Embryonic facial prominence (tissue), 1 donor: ENCODE results near the gene KDR.

Source experiments
- DNase-seq: peaks from one replicate; pipeline ENCODE4 v3.0.0-alpha.2; 2016; ENCODE audit errors: extremely low spot score

Gene KDR

DNA sequence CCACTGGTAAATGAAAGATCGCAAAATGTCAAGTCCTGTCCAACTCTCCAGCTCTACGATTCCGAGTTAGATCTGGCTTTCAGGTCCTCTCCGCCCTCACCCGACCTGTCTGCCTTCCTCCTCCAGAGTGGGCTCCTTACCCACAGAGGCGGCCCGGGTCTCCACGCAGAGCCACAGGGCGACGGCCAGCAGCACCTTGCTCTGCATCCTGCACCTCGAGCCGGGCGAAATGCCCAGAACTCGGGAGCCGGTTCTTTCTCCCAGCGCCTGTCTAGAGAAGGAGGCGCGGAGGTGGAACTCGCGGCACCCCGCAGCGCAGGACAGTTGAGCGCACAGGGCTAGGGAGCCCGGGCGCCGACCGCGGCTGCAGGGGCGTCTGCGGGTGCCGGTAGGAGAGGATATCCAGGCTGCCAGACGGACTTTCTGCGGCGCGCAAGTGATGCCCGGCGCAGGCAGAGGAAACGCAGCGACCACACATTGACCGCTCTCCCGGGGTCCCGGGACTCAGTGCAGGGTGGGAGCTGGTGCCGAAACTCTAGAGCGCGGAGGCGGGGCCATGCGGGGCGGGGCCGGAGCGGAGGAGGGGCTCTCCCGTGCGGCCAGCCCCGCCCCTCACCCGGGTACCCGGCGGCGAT lies at the start of gene KDR:
Gene KDR, minus strand, starts transcription at position 509 of the 635 bp plus-strand sequence. Its CDS starts 302 bp downstream, at position 207.
- DNase-seq: no peak

DNA sequence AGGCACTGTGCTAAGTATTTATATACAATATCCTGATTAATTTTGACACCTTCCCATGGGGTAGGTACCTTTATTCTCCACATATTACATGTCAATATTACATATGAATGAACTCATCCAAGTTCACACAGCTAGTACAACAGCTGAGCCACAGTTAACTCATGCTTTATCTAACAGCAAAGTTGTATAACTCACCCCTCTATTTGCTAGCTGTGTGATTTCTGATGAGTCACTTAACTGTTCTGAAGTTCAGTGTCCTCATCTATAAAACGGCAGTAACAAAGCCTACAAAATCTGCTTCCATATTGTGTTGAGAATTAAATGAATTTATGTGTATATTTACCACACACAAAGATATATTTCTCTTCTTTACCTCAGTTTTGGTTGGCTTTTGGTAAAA lies 48.2 kb upstream of the KDR start:
- no peak for DNase-seq

DNA sequence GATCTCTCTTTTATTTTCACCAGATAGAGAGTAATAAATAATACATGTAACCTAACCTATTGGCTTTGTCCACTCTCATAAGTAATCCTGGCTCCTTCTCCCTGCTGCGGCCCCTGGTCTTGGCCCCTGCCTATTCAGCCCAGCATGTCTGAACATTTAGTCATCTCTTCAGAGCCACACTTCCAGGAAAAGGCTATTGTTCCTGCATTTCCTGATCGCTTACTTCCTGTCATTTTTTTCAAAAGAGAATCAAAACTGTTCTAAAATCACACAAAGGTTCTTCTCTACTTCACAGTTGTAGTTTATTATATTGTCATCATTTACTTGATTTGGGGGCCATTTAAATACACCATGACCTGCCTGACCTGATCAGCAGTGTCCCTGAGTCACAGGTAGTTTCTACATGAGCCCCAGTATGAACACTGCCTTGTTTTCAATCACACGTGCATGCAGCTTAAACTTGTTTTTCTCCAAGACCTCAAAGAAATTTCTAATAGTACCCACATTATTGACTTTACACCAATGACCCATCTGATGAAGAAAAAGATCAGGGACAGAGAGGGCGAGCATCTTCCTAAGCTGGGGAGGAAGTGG lies 47.4 kb upstream of the KDR start:
- no peak for DNase-seq

DNA sequence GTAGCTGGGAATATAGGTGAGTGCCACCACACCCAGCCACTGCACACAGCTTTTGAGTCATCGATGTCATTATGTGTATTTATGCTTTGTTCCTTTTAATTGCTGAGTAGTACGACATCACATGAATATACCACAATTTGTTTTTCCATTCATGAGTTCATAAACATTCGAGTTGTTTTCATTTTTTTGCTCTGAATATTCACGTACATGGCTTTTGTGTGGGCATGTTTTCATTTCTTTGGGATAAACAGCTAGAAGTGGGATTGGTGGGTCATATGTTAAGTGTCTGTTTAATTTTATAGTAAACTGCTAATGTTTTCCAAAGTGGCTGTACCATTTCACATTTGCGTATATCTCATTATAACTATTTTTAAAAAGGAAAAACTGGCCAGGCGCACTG lies 45.1 kb upstream of the KDR start:
- DNase-seq: no peak

DNA sequence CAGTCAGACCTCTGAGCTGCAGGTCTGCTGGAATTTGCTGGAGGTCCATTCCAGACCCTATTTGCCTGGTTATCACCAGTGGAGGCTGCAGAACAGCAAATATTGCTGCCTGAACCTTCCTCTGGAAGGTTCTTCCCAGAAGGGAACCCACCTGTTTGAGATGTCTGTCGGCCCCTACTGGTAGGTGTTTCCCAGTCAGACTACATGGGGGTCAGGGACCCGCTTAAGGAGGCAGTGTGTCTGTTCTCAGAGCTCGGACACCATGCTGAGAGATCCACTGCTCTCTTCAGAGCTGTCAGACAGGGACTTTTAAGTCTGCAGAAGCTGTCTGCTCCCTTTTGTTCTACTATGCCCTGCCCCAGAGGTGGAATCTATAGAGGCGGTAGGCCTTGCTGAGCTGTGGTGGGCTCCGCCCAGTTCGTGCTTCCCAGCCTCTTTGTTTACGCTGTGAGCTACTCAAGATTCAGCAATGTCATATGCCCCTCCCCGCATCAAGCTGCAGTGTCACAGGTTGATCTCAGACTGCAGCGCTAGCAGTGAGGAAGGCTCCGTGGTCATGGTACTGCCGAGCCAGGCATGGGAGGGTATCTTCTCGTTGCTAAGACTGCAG lies 44.1 kb upstream of the KDR start:
- DNase-seq: no peak

DNA sequence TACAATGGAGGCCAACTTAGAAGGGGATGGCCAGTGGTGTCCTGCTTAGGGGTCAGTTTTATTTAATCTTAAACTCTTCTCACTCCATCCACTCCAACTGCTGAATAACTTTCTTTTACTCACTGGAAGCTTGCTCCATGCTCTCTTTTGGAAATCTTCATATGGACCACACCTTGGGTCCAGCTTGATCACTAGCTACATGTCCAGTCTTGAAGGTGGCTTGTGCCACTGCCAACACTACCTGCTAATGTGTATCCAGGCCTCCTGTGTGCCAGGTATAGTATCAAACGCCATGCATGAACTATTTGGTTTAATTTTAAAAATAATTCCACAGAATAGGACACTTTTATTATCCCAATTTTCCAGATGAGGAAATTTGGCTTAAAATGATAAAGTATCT lies 37.0 kb upstream of the KDR start:
- DNase-seq: no peak

DNA sequence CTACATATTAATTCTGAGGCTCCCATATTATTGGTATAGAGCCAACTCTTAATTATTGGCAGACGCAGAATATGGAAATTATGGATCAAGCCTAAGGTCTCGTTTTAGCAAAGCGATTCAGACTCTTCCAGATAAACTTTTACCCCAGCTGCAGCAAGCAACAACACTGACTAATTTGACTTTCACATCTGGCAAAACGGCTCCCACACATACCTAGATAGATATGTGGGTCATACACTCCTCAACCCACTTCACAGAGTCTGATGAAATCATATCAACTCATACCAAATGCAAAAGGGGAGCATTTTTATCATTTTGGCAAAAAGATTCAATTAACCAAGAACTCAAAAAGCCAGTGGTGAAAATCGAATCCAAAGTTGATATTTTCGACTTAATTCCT lies 36.3 kb upstream of the KDR start:
- DNase-seq: no peak

DNA sequence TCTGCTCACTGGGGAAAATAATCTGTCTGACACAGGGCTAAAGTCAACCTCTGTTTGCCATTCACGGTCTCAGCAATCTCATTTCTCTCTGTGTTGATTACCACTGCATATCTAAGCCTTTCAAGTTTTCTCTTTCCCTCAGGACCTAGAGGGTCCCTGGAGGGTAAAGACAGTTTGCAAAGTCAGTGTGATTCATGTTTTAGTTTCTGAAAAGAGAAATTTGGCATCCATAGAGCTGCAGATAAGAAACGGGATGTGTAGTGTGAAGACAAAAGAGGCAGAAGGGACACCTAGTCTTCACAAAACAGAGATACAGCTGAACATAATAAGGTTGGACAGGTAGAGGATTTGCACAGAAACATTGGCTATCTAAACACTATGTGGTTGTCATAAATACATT lies 34.5 kb upstream of the KDR start:
- no peak for DNase-seq

DNA sequence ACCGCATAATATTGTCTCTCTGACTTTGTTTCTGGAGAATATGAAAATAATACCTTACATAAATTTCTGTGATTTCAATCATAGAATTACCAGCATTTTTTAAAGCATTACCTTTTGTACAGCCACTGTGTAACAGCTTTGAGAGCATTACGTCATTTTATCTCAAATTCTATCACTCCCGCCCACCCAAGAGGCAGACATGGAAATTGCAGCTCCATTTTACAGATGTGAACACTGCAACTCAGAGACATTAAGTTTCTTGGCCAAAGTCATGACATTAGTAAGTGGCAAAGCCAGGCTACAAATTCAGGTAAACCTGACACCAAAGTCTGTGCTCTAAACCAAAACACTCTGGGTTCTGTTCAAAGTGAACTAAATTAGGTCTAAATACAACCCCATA lies 33.6 kb upstream of the KDR start:
- DNase-seq: no peak

DNA sequence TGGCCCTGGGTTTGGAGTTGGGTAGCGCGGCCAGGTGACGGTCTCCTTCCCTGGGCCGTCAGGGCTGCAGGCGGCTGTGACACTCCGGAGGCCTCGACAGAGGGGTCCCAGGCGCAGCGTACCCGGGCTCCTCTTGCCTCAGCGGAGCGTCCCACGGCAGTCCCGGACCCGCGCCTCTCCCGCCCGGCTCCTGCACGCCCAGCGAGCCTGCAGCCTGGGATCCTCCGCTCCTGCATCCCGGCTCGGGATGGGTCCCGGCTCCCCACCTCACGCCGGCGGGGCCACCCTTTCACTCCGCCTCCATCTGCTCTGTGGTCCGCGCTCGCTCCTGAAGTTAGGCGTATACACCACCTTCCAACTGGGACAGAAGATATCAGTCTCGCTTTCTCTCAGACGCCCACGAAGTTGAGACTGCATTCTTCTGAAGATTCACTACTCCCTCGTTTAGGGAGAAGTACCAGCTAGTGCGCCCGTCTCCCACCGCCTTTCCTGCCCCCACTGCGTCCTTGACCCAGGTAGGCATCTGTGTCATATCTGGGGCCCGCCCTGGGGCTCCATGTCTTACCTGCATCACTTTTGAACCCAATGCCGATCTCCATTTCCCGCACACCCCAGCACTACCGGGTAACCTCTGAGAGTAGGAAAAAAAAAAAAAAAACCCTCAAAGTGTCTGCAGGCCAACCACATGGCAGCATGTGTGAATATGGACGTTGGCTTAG lies 32.3 kb upstream of the KDR start:
- DNase-seq: no peak

DNA sequence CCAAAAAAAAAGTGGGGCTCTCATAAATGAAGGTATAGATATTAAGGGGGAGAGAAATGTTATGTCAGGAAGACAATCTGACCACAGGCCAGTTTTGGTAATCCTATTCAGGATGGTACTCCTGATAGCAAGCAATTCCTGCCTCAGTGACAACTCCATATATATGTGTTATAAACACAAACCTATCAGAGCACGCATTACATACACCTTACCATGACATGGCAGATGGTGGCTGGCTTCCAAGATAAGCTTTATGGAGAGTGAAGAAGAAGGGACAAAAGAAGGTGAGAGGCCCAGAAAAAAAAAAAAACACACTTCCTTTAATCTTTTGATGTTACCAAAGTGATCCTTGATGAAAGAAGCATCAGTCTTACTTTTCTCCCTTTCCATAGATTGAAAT lies 29.5 kb upstream of the KDR start:
- no peak for DNase-seq

DNA sequence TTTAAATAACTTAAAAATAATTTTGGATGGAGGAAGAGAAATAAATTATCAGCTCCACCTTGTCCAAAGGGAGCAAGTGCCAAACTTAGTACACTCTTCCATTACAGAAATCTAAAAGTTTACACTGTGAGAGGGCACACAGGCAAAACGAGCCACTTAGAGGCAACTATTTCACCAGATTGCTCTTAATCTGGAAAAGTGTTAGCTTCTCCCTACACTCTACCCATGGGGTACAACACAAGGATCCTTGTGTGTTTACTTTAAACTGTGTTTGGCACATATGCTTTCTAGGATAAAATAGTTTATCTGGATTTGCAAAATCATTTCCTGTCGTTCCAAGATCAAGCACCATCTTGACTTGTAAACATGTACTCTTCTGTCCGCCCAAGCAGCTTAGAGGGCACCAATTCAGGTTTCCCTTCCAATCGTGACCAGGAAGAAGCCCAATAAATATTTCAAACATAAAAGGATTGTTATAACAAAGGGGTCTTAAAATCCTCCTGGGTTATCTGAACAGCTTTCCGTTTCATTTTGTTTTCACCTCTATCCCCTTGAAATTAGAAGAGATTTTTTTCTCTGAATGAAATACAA lies 29.0 kb upstream of the KDR start:
- DNase-seq: no peak

DNA sequence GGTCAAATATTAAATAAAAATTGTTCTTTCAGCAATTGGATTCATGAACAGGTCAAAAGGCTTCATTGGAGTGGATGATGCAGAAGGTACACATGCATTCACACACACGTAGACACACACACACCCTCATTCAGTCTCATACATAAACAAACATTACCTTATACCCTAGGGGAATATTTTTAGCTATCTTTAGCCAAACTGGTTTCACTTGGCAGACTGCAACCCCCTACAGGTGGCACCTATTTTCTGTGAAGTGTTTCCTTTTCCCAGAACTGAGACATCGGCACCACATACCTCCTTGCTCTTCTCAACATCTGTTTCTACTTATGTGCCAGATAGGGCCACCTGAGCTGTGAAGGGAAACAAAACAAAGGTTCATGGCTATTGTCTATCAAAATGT lies 18.5 kb upstream of the KDR start:
- DNase-seq: no peak

DNA sequence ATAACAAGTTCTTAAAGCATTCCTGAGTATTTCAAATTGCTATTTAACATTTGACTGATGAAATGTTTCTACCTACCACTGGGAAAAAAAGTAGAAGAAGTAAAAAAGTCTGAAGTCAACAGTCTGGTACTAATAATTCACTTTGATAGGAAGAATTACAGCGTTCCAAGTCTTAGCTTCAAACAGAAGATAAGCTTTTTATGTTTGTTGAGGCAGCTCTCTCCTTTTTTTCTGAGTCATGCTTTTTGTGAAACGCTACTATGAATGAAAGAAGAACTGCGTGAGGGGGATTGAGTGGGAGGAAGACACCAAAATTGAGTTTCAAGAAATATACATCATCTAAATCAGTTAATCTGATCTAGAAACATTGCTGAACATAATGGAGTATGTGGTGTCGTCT lies 13.0 kb upstream of the KDR start:
- no peak for DNase-seq

DNA sequence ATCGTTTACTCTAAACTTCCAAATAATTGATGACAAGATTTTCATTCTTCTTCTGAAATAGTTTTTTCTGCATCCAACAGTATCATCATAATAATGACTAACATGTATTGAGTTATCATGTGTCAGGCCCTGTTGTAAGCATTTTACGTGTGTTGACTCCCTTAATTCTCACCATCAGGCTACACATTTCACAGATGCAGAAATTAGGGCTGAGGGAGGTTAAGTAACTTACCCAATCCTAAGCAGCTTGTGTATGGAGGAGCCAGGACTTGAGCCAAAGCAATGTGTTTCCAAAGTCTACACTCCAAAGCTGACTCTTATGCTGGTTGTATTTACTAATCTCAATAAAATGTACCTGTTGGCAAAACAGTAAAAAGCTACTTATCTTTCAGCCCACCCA lies 11.2 kb upstream of the KDR start:
- DNase-seq: no peak

DNA sequence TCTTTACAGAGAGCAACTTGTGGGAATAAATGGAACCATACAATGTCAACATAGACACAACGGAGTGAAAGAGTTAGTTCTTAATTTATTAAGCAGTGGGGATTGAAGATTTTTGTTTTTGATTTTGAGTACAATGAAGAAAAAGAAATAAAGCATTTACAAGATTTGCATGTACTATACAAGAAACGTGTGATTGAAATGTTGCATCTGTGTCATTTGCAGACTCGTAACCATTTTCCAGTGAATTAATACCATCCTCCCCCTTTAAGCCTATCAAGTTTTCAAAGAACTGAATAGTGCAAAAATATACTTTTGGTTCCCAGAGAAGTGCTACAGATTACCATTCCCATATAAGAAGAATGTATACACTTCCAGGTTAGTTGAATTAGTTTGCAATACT lies 8.6 kb upstream of the KDR start:
- no peak for DNase-seq

DNA sequence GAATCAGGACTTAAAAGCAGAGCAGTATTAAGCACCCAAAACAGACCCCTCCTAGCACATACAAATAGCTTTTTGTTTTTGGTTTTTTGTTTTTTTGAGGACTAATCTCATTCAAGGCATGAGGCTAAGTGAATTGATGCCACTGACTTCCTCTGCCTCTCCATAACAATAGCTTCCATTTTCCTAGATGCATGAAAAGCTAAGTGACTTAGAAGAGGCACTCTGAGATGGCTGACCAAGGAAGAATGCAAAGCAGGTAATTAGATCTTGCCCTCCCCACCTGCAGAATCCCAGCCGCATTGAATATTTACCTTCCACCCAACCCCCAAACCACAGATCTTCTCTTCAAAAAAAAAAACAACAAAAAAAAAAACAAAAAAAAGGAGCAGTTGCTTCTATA lies 7.4 kb upstream of the KDR start:
- DNase-seq: no peak

DNA sequence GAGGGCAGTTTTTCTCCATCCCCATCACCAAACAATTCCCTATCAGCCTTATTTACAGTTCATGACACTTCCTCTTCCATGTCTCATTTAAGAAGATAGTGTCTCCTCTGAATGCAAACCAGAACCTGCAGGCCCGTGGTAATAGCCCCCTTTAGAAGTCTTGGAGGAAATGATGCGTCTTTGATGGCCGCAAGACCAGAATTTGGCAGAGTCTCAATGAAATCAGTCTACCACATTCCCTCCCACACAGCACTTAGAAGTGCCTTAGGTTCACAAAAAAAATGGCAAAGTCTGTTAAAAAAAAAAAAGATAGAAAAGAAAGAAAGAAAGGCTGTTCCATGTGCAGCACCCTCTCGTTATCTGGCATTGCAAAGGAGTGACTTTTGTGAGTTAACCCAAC lies 2.1 kb upstream of the KDR start:
- DNase-seq: no peak

DNA sequence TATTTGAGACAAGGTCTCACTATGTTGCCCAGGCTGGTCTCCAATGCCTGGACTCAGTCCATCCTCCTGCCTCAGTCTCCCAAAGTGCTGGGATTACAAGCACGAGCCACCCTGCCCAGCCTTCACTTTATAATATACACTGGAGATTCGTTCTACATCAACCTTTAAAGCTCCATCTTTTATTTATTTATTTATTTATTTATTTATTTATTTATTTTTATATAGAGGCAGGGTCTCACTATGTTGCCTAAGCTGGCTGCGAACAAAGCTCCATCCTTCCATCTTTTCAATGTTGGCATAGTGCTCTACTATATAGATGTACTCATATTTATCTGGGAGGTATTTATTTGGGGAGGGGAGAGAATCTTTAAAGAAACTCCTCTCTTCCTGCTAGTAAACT lies 1.7 kb upstream of the KDR start:
- DNase-seq: no peak

DNA sequence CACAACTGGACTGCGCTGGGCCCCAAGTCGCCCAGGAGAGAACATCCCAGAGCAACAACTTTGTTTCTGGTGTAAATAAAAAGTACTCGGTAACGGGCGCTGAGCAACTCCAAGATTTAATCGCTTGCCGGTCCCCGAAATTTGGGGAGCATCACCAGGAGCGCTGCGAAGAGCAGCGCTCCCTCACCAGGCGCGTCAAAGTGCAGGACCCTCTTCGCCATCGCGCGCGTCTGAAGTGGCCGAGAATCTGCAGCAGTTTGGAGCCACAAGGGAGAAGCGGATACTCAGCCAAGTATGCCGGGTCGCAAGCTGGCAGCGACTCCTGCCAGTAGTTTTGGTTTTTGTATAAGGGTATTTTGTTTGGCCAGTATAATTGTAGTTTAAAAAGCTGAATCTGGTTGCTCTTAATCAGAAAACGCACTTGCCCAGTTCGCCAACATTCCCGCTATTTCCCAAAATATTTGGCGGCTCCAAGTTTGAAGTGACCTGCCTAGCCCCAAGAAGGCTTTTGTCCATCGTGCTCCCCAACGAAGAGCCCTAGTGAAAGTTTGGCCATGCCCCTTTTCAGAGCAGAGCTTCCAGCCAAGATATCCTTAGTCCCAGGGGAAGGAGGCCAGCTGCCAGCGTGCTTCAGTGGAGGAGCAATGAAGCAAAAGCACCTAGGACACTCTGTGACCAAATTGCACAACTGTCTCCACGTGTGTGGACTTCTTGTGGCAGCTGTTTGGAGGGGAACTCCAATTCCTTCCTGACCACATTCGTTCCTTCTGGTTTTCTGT lies 557 bp upstream of the KDR start:
- DNase-seq: no peak

DNA sequence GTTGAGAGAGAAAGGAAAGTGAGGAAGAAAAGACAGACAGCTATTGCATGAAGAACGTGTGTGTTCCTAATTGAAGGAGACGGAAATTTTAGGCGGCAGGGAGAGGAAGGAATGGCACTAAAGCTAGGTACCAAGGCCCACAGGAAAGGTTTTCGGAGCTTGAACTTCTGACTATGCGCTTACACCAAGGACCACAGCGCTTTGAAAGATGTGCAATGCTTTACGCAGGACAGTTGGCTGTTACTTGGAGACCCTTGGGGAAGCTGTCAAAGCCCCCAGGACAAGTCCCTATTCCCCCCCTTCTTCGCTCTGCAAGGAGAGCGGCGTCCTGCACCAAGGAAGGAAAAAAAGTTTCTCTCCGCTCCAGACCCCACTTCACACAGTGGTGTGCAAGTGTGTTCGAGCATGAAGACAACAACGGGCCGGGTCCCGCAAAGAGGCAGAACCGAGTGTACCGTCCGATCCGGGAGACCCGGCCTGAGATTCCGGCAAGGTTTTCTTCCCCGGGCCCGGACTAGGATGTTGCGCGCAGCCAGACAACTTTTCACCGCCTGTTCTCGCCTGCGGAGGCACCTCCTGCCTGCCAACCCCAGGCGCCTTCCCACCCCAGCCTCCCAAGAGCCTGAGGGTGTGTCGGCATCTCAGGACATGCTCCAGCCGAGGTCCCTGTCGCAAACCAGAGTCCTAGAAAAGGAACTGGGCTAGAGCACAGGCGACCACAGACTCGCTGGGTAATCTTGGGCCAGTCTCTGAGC lies 896 bp downstream of the KDR start:
- no peak for DNase-seq
